HG03159 (cell line): ENCODE measurements around the gene AKAP6.
"Not testable (repeated sequence)": the region's sequence is repeated elsewhere in the genome, so short reads cannot be mapped to it uniquely, and the experiment has no call there.

Source experiments
- ATAC-seq: cut with Tn5 transposase; IDR thresholded peaks from one replicate; pipeline ENCODE4 v1.9.1; 2021; ENCODE audit warnings: mild to moderate bottlenecking, moderate library complexity; ENCODE audit not compliant: unreplicated experiment

The AKAP6 gene

DNA sequence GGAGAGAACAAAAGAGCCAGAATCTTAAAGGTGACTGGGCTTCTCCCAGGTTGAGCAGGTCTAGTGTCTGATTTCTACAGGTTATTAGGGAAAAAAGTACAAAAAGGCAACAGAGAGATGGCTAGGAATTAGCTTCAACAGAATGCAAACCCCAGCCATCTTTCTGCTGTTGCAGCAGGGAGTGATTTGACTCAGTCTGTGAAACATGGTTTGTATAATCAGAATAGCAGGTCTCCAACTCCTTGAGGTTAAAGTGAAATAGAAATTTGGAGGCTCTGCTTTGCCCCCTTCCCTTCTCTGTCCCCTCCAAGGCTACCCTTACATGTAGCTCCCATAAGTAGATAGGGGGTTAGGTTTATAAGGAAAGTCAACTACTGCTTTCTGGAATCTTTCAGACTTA lies 105.8 kb downstream of the AKAP6 start:
- no peak for ATAC-seq

DNA sequence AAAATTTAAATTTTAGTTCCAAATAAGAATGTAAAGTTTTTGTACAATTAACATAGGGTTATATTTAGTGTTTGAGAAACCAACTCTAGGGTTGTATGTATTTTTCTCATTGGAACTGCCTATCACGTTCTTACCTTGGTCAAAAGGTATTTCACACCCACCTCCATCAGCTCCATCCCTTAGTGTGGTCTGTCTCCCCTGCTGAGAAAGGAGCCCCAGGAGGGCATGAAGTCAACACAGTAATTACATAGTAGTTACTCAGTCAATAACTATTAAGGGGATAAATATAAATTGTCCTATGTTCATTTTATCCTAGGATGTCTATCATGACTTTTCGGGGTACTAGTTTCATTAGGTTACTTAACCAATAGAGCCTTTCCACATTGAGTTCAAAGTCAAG lies 106.3 kb downstream of the AKAP6 start:
- ATAC-seq, result no peak

DNA sequence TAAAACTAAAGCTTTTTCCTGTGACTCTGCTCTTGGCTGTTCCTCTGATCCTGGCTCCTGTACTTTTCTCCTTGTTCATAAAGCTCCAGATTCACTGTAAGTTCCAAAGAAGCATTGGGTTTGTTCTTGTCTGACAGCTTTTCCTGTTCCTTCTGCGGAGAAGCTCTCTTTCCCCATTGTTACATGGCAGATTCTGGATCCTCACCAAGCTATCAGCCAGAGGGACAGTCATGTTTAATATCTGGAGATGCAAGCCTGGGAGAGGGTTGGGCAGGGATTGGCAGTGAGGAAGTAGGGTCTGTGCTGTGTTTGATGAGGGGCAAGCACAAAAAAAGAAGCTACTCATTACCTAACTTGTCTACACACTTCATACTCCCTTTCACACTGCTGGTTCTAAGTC lies 107.9 kb downstream of the AKAP6 start:
- ATAC-seq, result no peak

DNA sequence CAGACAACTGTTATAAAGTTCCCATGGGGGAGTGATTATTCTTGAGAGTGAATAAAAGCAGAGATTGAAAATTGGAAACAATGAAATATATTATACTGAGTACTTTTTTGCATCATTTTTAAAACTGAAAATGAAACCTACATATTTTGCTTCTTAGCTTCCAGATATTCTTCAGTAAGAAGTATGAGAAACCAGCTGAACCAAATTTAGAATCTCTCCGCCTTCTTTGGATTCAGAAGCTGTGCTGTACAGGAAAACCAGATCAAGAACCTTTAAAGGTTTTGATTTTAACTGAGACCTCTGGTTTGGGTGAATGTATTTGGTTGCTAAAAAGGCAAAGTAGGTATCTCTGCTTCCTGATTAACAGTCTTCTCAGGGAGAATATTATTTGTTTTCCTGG lies 109.4 kb downstream of the AKAP6 start:
- no peak for ATAC-seq

DNA sequence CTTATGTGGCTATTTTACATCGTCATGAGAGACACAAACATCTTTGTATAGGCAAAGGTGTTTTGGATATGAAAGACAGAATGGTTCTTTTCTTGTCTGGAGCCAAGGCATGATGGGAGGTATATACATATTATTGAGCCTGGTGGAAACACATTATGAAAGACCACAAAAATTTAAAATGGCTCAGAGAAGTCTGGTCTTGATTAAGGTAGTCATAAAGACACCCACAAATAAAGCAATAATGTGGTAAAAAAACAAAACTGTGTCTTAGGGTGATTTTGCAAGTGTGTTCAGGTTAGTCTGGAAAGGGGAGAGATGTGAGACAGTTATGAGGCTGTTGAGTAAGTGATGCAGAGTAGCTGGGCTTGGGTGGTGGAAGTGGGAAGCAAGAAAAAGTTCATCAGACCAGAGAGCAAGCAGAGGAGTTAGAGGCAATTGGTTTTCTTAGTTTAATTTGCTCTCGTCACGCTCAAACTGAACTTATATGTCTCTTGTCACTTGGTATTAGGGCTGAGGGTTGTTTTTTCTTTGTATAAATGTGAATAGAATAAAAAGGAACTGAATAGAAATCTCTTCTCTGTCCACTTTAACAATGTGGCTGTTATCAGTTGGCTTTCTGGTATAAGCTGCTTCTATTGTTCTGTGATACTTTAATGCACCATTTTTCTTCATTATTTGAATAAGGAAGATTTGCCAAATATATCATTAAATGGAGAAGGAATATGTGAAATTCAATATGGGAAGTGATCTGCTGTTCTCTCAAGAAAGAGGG lies 115.0 kb downstream of the AKAP6 start:
- ATAC-seq, result no peak

DNA sequence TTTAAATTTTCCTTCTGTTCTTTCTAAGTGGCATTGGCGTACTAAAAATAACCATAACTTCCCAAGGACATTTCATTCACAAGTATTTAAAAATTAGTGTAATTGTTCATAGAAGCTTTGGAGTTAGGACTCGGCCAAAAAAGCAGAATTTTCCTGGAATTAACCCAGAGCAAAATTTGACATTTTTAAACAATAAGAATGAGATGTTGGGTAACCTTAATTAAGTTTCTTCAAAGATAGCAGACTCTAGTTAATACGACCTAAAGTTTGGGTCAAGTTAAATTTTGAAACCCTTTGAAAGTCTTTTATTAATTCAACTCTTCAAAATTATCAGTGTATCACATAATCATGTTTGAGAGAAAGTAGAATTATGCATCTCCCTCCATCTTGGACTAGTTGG lies 118.3 kb downstream of the AKAP6 start:
- ATAC-seq, result no peak

DNA sequence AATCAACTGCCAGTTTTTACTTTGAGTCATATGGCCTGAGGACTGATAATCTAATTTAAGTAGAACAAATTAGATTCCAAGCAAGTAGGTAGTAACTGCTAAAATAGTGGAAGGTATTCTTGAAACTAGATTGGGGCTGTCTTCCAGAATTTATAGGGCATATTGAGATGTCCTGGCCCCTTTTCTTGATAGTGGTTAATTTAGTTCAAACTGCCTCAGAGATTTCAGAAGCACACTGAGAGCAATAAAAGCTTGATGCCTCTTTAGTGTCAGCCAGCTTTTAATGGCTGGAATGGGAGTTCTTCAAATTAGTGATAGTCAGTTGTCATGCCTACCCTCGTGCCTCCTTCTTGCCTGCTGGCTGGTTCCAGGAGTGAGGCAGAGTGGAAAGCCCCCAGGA lies 120.5 kb downstream of the AKAP6 start:
- ATAC-seq, result no peak

DNA sequence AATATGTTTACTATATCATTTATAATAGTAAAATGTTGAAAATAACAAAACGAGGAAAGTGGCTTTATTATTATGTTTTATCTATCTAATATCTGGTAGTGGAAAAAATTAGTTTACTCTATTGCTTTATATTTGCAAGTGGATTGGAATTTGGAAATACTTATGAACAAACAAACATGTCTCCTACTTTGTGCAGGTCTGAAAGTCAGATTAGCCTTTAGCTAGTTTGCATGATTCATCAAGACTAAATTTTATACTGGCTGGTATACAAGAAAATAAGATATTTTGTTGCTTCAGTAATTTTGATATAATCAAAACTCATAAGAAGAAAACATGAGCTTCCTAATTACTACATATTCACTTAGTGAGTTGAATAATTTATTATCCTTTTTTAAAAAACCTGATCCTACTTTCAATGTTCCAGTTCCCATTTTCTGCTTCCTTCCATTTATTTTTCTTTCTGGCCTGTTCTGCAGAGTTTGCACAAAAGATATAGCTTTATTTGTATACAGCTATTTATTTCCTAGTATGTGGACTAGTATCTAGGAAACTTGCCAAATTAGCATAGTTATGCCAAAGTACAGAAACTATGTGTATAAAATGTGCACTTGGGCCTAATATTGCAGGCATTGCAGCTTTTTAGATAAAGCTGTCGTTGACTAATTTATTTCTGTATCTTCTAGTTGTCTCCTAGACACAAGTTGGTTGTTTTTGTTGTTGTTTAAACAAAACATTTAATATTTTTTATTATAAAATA lies 122.0 kb downstream of the AKAP6 start:
- ATAC-seq, result no peak

DNA sequence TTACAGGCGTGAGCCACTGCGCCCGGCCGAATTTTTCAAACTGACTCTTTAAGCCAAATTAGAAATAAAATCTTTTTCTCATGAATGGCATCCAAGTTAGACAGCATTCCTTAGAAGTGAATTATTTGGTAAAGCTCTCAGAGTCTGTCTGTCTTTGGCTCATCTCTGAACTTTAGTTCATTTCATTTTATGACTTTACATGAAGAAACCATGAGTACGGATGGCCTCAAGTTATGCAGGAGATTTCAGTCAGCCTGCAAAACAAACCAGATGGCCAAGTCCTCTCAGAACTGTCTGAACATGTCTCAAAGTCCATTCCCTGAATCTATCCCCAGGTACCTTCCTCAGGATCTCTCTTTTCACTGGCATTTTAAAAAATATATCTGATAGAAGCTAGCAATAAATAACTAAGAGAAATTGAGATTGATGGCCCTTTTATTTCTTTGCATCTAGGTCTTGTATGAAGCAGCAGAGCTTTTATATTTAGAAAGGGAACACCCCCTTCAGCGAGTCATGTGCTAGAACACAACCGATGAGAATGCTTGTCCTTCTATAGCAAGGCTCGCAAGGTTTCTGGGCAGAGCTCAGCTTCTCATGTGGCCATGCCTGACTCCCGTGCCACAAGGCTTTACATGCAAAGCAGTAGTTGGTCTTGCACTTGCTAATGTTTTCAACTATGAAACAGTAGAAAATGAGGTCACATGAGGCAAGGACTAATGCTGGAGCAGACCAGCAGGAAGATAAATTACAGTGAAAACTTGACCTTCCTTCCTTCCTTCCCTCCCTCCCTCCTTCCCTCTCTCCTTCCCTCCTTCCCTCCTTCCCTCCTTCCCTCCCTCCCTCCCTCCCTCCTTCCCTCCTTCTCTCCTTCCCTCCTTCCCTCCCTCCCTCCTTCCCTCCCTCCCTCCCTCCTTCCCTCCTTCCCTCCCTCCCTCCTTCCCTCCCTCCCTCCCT lies 125.0 kb downstream of the AKAP6 start:
- no peak for ATAC-seq

DNA sequence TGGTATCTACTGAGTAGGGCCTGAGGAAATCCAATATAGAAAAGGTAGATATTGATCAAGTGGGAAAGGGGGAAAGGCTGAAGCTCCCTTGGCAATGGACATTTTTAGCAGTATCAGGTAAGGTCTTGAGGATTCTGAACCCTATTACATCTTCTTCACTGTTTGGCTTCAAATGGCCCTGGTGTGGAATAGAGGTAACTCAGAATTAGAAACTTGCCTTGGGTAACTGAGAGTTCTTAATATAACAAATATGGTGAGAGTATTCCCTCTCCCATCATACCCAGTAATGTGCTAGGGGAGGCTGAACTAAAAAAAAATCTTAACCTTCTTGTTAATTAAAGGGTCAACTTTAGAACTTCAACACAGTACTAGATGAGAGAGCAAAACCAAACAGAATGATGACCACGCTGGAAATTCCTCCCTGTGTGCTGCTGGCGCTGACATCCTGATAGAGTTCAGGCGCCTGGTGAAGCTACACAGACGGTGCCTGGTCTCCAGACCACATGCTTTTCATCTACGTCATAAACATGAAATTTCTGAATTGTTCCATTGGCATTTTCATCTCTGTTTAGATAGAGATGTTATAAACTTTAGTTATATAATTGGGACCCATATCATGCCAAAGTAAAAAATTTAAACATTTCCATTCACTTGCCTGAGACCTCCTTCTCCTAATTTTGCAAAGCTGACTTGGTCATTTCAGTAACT lies 128.3 kb downstream of the AKAP6 start:
- ATAC-seq, result no peak

DNA sequence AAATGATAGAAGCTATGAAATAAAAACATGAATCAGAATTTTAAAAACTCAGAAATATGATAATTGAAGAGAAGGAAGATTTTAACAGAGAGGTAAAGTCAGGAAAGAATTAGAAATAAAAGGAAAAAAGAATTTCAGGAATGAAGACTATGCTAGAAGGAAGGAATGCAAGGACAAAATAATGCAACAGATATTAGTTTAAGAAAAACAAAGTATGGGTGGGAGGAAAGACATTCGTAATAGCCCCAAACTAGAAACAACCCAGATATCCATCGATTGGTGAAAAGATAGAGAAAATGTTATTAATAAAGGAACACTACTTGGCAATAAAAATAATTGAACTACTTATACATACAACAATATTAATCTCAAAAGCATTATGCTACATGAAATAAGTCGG lies 129.6 kb downstream of the AKAP6 start:
- ATAC-seq, result no peak

DNA sequence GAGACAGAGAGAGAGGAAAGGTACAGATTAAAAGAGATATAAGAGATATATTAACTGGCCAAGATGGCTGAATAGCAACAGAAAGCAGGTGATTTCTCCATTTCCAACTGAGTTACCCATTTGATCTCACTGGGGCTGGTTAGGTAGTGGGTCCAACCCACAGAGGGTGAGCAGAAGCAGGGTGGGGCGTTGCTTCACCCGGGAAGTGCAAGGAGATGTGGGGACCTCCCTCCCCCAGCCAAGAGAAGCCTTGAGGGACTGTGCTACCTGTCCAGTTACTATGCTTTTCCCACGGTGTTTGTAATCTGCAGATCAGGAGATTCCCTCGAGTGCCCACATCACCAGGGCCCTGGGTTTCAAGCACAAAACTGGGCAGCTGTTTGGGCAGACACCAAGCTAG lies 131.2 kb downstream of the AKAP6 start:
- ATAC-seq, result no peak

DNA sequence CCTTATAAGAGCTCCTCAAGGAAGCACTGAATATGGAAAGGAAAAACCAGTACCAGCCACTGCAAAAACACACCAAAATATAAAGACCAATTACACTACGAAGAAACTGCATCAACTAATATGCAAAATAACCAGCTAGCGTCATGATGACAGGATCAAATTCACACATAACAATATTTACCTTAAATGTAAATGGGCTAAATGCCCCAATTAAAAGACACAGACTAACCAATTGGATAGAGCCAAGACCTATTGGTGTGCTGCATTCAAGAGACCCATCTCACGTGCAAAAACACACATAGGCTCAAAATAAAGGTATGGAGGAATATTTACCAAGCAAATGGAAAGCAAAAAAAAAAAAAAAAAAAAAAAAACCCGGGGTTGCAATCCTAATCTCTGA lies 133.5 kb downstream of the AKAP6 start:
- not testable (repeated sequence) for ATAC-seq

DNA sequence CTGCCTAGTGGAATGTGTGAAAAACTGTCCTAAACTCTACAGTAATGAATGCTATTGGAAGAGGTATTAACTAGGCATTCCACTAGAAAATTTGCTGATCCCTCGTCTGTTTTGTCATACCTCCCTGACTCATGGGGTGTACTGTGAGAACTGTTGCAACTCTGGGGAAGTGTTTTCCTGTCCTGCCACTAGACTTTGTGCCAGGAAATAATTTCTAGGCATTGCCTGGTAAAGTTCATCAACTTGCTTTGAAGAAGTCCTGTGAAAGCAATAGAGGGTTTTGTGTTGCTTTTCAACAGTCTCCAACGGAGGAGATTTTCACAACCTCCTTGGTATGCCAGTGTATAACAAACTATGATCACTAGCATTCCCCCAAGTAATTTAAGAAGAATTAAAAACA lies 139.9 kb downstream of the AKAP6 start:
- no peak for ATAC-seq

DNA sequence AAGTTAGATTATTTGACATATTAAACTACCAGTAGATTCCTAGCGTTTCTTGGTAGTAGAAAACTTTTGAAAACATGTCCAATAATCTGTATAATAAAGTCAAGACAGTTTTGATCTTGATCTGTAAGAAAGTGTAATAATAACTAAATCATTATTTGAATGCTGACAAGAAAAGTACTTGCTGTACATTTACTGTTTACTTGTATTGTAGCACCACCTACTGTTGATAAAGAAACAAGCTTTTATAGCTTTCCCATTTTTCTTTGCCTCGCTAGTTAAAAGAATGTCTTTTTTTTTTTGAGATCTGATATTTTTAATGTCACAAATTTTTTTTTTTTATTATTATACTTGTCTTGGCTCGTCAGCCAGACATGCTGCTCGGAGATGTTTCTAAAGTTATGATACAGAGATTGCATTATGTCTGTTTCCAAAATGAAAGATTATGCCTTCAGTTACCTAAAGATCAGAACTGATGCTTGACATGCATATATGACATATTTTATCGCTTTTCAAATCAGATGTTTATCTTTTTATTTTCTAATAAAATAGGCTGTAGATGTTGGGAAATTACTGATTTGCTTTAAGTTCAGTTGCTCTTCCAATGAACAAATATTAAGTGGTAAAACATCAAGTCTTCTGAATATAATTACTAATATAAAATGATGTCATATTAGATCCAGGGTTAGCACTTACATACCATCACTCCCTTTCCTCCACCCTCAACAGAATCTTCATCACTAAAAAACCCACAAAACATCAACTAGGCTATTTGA lies 140.5 kb downstream of the AKAP6 start:
- no peak for ATAC-seq

DNA sequence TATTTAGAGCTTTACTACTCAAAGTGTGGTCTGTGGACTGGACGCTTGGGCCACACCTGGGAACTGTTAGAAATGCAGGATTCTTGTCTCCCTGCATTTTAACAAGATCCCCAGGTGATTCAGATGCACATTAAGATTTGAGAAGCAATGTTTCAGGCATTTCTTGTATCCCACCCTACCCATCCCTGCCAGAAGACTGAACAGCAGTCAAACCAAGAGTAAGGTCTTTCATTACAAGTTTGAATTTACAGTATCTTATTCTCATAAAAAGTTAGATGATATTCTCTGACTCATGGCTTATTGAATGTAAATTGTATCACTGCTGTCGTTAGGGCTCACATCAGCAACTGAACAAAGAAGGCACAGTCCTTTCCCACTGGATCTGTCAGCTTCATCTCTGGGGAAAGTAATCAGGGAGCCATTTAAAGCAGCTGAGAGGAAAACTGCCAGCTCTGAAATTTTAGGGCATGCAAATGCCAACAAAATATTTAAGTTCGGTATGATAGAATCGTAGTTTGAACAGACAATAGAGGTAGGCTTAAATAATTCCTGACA lies 141.1 kb downstream of the AKAP6 start:
- no peak for ATAC-seq

DNA sequence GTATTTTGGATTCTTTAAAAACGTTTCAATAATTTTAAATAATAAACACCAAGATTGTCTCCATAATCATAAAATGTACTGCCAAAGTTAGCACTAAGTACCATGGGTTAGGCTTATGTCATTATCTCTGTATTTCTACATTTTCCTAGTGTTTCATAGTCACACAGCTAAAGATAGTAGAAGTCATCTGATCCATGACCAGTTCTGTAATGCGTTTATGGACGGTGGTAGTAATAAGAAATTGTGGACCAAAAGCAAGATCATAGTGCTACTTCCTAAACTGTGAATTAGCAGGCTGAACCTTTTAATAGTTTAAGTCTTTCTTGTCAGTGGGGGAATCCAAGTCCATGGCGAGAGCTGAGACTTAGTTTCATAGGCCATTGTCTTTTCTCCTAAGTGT lies 142.1 kb downstream of the AKAP6 start:
- no peak for ATAC-seq

DNA sequence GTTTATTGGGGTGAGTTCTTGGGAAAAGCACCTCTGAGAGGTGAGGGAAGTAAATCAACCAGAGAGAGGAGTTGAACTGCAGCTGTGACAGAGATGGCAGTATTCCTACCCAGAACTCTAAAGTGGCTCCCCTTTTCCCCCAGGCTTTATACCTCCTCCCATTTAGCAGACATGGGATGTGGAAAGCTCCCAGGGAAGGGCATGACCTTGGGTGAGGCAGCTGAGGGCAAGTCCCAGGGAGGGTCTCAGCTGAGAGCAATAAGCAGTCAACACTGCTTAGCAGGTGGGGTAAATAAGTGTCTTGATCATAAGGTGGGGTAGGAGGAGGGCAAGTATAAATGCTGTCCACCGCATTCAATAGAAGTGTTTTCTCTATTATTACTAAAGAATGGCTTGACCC lies 143.0 kb downstream of the AKAP6 start:
- ATAC-seq, result no peak

DNA sequence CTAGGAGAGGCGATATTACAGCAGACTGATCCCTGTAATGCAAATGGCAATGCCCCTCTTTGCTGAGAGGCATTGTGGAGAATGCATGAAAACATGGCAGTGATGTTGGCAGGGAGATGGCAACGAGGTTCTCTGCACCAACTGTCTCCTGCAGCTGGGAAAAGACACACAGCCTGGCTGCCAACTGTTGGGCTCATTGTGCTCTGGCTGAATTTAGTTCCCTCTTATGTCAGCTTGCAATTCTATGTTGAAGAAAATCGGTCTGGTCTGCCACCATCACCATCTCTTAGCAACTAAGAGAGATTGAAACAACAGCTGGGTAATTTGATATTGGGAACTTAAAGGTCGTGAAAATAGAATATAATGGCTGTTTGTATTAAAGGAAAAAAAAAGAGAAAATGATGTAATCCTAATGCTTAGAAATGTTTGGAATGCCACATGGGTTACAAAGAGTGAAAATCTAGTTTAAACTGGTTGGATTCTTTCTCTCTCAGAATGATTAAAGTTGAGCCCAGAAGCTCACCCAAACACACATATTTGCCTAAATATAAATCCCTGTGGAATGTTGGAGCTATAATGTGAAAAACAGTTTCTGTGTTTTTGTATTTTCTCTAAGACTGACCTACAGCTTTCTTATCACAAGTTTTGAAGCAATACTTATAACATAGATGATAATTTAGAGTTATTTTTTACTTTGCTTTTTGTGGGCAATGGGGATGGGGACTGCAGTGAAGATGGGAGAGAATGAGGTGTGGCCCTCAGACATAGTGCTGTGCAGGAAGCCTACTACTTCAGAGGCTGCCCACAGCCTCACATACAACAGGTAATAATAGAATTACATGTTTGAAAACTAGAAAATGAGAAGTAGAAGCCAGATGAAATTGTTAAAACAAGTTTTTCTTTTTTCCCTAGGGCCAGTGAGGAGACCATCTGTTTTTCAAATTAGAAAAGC lies 143.7 kb downstream of the AKAP6 start:
- ATAC-seq, result no peak
